ENCODE results near the gene MYO10.
A peak's percentile ranks its signal among the peaks of the same experiment; 100 is the strongest.

The MYO10 gene

DNA sequence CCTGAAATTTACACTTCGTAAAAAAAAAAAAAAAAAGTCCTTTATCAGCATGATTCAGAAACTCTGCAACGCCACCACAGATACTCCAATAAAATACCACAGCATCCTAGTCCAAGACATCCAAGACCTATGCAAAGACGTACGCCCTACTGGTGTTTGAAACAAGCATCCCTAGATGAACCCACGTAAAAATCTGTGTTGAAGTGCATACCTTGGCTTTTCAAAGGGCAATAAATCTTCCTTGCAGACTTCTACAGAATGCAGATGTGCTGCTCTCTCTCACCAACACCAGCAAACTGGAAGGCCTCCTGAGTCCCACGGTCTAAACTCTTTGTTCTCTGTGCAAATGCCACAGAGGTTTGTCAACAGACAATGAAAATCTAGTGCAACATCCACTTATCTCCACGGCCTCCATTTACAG, 38.8 kb downstream of the MYO10 start (continued):
- TF ChIP-seq ZNF449 (tag by site-specific recombination; IDR thresholded peaks at IDR 0.05) (peak; percentile 58), ZNF394 (tag by site-specific recombination; IDR thresholded peaks at IDR 0.05; ENCODE audit: borderline replicate concordance) (peak; percentile 87; the same call in 1 of the 2 replicates), ZBTB8A (tag by site-specific recombination; IDR thresholded peaks at IDR 0.05) (no peak), ZNF404 (tag by site-specific recombination; IDR thresholded peaks at IDR 0.05) (no peak), ZNF202 (tag by site-specific recombination; IDR thresholded peaks at IDR 0.05; ENCODE audit: borderline replicate concordance) (no peak), ZNF133 (tag by site-specific recombination; IDR thresholded peaks at IDR 0.05) (no peak), ZNF423 (tag by site-specific recombination; IDR thresholded peaks at IDR 0.05) (no peak), ZNF24 (tag by site-specific recombination; IDR thresholded peaks at IDR 0.05) (peak; percentile 38; the same call in 1 of the 2 replicates), ZXDB (tag by site-specific recombination; IDR thresholded peaks at IDR 0.05) (peak; percentile 59; the same call in 1 of the 2 replicates), ZEB2 (tag by site-specific recombination; IDR thresholded peaks at IDR 0.05) (peak; percentile 47; the same call in 1 of the 2 replicates), ZBTB49 (tag by site-specific recombination; IDR thresholded peaks at IDR 0.05; ENCODE audit: low read depth) (no peak), ZNF274 (IDR thresholded peaks at IDR 0.05; ENCODE audit: low read length) (no peak), ZNF274 (tag by site-specific recombination; IDR thresholded peaks at IDR 0.05; ENCODE audit: borderline replicate concordance) (no peak), ZNF169 (tag by site-specific recombination; IDR thresholded peaks at IDR 0.05) (peak; percentile 90; the same call in 1 of the 2 replicates), WT1 (tag by site-specific recombination; IDR thresholded peaks at IDR 0.05) (peak; percentile 40; the same call in 1 of the 2 replicates), ZIC2 (tag by site-specific recombination; IDR thresholded peaks at IDR 0.05) (0 out of 2 replicates have a peak, but pooled peaks have one; percentile 42), ZNF555 (tag by site-specific recombination; conservative IDR thresholded peaks at IDR 0.05) (no peak), GLIS1 (tag by site-specific recombination; IDR thresholded peaks at IDR 0.05) (peak; percentile 86), ZFHX2 (tag by site-specific recombination; conservative IDR thresholded peaks at IDR 0.05) (peak; percentile 70), ZNF670 (tag by site-specific recombination; IDR thresholded peaks at IDR 0.05; ENCODE audit: low read depth) (no peak), EGR2 (tag by site-specific recombination; IDR thresholded peaks at IDR 0.05; ENCODE audit: low read depth) (peak; percentile 79), ZNF362 (tag by site-specific recombination; IDR thresholded peaks at IDR 0.05) (peak; percentile 87), MZF1 (tag by site-specific recombination; IDR thresholded peaks at IDR 0.05; ENCODE audit: borderline replicate concordance) (peak; percentile 68), KLF8 (tag by site-specific recombination; IDR thresholded peaks at IDR 0.05) (peak; percentile 54; the same call in 1 of the 2 replicates)
- TF ChIP-seq, protein P1, sequence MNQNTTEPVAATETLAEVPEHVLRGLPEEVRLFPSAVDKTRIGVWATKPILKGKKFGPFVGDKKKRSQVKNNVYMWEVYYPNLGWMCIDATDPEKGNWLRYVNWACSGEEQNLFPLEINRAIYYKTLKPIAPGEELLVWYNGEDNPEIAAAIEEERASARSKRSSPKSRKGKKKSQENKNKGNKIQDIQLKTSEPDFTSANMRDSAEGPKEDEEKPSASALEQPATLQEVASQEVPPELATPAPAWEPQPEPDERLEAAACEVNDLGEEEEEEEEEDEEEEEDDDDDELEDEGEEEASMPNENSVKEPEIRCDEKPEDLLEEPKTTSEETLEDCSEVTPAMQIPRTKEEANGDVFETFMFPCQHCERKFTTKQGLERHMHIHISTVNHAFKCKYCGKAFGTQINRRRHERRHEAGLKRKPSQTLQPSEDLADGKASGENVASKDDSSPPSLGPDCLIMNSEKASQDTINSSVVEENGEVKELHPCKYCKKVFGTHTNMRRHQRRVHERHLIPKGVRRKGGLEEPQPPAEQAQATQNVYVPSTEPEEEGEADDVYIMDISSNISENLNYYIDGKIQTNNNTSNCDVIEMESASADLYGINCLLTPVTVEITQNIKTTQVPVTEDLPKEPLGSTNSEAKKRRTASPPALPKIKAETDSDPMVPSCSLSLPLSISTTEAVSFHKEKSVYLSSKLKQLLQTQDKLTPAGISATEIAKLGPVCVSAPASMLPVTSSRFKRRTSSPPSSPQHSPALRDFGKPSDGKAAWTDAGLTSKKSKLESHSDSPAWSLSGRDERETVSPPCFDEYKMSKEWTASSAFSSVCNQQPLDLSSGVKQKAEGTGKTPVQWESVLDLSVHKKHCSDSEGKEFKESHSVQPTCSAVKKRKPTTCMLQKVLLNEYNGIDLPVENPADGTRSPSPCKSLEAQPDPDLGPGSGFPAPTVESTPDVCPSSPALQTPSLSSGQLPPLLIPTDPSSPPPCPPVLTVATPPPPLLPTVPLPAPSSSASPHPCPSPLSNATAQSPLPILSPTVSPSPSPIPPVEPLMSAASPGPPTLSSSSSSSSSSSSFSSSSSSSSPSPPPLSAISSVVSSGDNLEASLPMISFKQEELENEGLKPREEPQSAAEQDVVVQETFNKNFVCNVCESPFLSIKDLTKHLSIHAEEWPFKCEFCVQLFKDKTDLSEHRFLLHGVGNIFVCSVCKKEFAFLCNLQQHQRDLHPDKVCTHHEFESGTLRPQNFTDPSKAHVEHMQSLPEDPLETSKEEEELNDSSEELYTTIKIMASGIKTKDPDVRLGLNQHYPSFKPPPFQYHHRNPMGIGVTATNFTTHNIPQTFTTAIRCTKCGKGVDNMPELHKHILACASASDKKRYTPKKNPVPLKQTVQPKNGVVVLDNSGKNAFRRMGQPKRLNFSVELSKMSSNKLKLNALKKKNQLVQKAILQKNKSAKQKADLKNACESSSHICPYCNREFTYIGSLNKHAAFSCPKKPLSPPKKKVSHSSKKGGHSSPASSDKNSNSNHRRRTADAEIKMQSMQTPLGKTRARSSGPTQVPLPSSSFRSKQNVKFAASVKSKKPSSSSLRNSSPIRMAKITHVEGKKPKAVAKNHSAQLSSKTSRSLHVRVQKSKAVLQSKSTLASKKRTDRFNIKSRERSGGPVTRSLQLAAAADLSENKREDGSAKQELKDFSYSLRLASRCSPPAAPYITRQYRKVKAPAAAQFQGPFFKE (tag by site-specific recombination; IDR thresholded peaks at IDR 0.05; ENCODE audit: borderline replicate concordance), result no peak
- TF ChIP-seq, protein P2, sequence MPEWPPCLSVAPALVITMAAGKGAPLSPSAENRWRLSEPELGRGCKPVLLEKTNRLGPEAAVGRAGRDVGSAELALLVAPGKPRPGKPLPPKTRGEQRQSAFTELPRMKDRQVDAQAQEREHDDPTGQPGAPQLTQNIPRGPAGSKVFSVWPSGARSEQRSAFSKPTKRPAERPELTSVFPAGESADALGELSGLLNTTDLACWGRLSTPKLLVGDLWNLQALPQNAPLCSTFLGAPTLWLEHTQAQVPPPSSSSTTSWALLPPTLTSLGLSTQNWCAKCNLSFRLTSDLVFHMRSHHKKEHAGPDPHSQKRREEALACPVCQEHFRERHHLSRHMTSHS (tag by site-specific recombination; IDR thresholded peaks at IDR 0.05), result no peak
- TF ChIP-seq, protein P3, sequence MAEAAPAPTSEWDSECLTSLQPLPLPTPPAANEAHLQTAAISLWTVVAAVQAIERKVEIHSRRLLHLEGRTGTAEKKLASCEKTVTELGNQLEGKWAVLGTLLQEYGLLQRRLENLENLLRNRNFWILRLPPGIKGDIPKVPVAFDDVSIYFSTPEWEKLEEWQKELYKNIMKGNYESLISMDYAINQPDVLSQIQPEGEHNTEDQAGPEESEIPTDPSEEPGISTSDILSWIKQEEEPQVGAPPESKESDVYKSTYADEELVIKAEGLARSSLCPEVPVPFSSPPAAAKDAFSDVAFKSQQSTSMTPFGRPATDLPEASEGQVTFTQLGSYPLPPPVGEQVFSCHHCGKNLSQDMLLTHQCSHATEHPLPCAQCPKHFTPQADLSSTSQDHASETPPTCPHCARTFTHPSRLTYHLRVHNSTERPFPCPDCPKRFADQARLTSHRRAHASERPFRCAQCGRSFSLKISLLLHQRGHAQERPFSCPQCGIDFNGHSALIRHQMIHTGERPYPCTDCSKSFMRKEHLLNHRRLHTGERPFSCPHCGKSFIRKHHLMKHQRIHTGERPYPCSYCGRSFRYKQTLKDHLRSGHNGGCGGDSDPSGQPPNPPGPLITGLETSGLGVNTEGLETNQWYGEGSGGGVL (tag by site-specific recombination; IDR thresholded peaks at IDR 0.05), result no peak
